HG02938 (cell line): Measurements from ENCODE around the gene GRAMD2B.
"Not testable (repeated sequence)": the region's sequence is repeated elsewhere in the genome, so short reads cannot be mapped to it uniquely, and the experiment has no call there.

Experiments used
- ATAC-seq: cut with Tn5 transposase; IDR thresholded peaks from one replicate; pipeline ENCODE4 v1.9.1; 2021; ENCODE audit warnings: mild to moderate bottlenecking, moderate library complexity; ENCODE audit not compliant: unreplicated experiment

Gene GRAMD2B

GRCh38 chr5:126410623-126411022, 12.6 kb upstream of the GRAMD2B start:
- no peak for ATAC-seq

DNA sequence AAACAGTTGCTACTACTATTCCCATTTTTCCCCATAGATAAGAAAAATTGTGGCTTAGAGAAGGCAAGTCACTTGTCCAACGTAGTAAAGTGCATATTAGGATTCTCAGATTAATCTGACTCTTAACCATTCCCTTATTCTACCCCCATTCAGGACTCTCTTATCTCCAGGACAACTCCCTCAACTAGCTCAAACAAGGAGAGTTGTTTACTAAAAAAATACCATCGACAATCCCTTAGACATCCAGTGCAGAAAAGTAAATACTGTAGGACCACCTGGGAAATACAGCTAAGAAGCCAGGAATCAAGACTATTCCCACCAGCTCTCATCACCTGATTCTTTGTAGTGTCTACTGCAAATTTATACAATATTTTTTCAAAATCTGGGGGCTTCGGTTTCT, 9.4 kb upstream of the GRAMD2B start:
- ATAC-seq, result no peak

DNA sequence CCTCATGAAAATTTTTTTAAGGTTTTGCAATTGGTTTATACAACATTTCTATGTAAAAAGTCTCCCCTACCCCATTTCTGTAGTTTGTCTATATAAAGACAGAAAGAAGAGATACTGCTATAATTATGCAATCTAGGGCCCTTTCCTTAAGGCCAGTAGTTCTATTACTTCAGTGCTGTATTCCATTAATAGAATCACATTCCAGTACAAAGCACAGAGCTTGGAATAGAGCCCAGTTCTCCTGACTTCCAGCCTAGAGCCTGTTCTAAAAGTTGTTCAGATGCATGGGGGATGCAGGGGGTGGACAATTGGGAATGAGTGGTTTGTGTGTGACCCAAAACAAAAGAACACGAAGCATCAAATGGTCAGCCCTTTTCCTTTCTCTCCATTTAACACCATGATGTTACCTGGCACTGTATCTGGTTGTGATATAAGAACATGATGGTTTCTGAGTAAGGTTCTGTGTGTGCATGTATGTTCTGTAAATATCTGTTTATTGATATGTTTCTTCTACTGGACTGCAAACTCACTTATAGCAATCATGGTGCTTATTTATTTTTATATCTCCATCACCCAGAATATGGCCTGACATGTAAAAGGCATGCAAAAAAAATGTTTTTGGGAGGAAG, 8.2 kb upstream of the GRAMD2B start:
- no peak for ATAC-seq

DNA sequence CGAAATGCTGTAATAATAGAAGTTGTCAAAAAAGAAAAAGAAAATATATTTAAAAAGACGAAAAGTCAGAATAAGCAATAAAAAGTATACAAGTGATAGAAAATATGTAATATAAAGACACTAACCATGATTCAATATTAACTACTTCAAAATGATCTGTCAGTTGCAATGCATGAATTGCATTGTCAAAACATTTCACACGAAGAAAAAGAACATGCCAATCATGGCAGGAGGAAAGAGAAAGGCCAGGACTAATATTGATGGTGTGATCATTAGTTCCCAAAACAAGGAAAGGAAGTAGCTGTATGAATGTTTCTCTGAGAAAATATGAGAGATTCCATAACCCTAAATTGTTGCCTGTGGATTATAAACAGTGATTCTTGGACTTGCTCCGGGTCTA, 7.4 kb upstream of the GRAMD2B start:
- no peak for ATAC-seq

DNA sequence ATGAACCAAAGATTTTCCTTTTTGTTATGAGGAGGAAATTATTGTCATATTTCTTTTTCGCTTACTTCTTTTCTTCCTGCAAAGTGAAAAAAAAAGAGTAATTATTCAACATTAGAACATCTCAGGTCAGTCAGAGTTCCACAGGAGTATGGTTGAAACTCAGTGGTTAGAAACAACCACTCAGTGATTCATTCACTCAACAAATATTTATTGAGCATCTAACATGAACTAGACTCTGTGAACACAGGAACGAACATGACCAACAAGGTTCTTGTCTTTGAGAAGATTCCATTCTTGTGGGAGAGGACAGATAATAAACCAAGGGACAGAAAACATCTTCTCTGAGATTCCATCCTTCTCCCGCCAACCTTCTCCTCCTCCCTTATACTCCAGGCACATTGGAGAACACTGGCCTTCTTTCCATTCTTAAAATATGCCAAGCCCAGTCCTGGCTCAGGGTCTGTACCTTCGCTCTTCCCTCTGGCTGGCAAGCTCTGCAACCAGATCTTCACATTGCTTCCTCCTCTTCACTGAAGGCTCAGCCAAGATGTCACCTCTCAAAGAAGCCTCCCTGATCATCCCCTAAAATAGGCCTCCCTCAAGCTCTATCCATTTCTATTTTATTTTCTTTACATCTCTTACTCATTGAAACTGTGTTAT, 6.8 kb upstream of the GRAMD2B start:
- no peak for ATAC-seq

DNA sequence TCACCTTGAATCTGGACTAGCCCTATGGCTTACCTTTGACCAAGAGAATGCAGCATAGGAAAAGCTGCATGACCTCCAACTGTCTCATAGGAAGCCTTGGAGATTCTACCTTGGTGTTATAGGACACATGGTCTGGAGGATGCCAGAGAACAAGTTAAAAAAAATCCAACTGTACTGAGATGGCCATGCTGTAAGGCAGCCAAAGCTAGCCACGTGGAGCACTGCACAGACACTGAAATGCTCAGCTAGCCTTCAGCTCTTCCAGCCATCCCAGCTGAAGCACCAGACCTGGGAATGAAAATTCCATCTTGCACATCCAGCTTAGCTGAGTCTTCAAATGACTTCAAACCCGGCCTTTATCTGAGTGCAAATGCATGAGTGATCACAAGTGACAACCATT, 6.0 kb upstream of the GRAMD2B start:
- ATAC-seq, result no peak

DNA sequence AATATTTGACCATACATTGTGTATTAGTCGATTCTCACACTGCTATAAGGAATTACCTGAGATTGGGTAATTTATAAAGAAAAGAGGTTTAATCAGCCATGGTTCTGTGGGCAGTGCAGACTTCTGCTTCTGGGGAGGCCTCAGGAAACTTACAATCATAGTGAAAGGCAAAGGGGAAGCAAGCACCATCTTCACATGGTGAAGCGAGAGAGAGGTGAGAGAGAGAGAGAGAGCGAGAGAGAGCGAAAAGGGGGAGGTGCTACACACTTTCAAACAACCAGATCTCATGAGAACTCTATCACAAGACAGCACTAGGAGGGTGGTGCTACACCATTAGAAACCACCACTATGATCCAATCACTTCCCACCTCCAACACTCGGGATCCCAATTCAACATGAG, 4.1 kb upstream of the GRAMD2B start:
- ATAC-seq, result no peak

- no peak for ATAC-seq
Measured at GRCh38 chr5:126428421-126428820, 5.2 kb downstream of the GRAMD2B start.

GRCh38 chr5:126430631-126431030, 7.4 kb downstream of the GRAMD2B start:
- ATAC-seq, result no peak

DNA sequence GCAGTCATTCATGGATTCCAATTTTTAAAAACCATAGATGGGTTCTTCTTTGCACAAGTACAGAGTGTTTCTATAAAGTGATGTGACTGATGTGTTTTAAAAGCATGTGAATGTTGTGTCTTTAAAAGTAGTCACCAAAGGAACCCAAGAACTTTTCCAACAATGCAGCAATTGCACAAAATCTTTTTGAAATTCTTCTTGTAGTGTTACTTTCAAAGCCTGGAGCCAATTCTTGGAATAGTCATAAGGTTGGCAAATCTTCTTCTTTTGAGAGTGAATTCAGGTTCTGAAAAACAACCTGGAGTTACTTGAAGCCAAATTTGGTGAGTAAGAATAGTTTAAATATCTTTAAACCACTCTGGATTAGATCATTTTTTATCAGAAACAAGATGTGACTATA, 10.5 kb downstream of the GRAMD2B start:
- no peak for ATAC-seq

DNA sequence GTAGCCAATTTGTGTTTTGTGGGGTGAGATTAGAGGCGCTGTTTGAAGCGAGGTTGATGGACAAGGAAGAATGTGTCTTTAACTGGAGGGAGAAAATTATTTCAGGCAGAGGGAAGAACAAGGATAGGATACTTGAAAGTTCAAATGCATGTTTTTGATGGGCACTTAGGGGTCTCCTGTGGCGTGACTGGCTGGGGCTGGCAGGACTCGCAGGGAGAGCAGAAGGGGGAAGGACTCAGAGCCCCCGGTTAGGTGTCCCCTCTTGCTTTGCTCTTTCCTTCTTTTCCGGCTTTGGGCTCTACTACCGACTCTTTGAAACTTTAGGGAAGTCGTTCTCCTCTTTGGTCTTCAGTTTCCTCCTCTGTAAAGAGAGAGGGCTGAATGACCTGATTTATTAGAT, 12.1 kb downstream of the GRAMD2B start:
- no peak for ATAC-seq

DNA sequence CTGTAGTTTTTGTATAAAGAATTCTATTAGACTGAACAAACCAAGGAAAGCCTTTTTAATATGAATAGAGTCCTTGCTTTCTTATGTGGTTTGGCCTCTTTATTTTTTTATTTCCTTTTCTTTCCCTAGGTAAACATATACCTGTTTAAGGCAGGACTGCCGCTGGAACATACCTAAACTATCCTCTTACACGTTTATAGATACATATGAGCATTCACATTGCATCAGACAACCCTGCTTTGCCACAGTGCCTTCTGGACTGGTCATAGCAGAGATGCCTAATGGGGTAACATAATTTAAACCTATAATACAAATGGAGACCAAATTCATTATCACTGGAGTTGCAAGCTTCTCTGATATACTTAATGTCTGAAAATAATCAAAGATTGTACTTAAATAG, 12.5 kb downstream of the GRAMD2B start:
- ATAC-seq, result no peak

GRCh38 chr5:126437721-126438120, 14.5 kb downstream of the GRAMD2B start:
- ATAC-seq, result no peak

DNA sequence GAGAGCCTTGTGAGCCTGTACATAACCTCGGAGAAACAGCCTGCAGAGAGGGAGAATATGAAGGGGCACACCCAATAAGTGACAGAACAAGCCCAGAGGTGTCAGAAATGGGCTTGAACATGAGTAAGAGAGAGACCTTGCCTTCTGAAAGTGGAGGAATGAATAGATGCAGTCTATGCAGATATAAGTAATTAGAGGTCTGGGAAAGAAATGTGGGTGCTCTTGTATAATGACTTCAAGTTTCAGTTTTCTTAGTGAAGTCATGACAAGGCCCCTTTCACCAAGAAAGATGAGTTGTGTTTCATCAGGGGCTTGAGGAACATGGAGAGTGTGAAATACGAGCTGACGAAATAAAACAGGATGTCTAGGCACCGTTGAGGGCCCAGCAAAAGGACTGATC, 15.1 kb downstream of the GRAMD2B start:
- peak; percentile 89 for ATAC-seq

- no peak for ATAC-seq
Measured at GRCh38 chr5:126438868-126439267, 15.7 kb downstream of the GRAMD2B start.

GRCh38 chr5:126439724-126440123, 16.5 kb downstream of the GRAMD2B start:
- not testable (repeated sequence) for ATAC-seq

GRCh38 chr5:126441230-126441629, 18.0 kb downstream of the GRAMD2B start:
- no peak for ATAC-seq

DNA sequence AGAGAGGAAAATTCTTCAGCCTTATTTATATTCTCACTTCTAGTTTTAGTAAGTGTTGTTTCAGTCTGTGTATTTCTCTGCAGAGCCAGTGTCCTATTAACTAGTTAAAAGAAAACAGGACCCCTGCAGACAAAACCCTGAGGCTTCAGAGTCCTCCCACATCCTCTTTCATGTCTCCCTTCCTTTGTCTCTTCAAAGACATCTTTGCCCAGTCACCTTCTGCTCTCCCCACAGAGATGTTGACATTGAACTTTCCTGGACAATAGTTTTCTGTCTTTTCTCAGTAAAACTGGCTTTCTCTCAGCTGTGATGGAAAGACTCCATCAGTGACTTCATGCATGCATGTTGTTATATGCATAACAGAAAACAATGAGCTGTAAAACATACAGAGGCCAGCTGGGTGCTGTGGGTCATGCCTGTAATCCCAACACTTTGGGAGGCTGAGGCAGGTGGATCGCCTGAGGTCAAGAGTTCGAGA, 20.2 kb downstream of the GRAMD2B start:
- peak; percentile 92 for ATAC-seq

GRCh38 chr5:126444137-126444536, 20.9 kb downstream of the GRAMD2B start:
- ATAC-seq, result no peak

GRCh38 chr5:126445502-126446174, 22.4 kb downstream of the GRAMD2B start:
- ATAC-seq, result no peak

- peak; percentile 26 for ATAC-seq
Measured at GRCh38 chr5:126446498-126447224, 23.5 kb downstream of the GRAMD2B start.

GRCh38 chr5:126448720-126449119, 25.5 kb downstream of the GRAMD2B start:
- no peak for ATAC-seq
